GM06990 (cell line): ENCODE data around the gene USP50.
"Not testable (repeated sequence)": the region's sequence is repeated elsewhere in the genome, so short reads cannot be mapped to it uniquely, and the experiment has no call there.

Experiments used
- DNase-seq: peaks from one replicate; pipeline ENCODE4 v3.0.0-alpha.2; 2011; ENCODE audit not compliant: insufficient read length; ENCODE audit errors: extremely low read depth
- H3K27me3 ChIP-seq: replicated peaks from 2 replicates; pipeline ENCODE4 v1.6.0; 2011; ENCODE audit warnings: low read length; ENCODE audit not compliant: control insufficient read depth, insufficient read depth
- H3K36me3 ChIP-seq: 2 replicates; pipeline ENCODE4 v1.5.1; 2011; ENCODE audit warnings: low read length; ENCODE audit not compliant: control insufficient read depth, insufficient read depth
- H3K4me3 ChIP-seq: replicated peaks from 2 replicates; pipeline ENCODE4 v1.5.1; 2011; ENCODE audit warnings: low read depth, mild to moderate bottlenecking, control low read depth, low read length
- TF ChIP-seq, protein P1 (sequence below): IDR thresholded peaks from 2 replicates; pipeline ENCODE4 v1.5.1; 2011; ENCODE audit warnings: low read length, control low read depth, mild to moderate bottlenecking, inconsistent platforms; ENCODE audit not compliant: insufficient read depth, poor library complexity, severe bottlenecking

The USP50 gene

DNA sequence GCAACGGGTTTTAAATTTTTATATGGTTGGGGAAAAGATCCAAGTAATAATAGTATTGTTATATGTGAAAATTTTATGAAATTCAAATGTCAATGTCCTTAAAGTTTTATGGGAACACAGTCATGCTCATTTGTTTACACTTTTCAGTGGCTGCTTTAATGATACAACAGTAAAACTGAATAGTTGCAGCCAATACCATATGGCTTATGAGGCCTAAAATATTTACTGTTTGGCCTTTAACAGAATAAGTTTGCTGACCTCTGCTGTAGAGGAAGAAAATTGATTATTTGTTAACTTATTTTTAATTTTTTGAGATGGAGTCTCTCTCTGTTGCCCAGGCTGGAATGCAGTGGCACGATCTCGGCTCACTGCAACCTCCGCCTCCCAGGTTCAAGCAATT is 44.7 kb downstream of the USP50 start:
- Histone ChIP-seq H3K4me3 (no peak overlapping the region), H3K27me3 (no peaks in the 10 kb centered on the region), H3K36me3 (peaks cover 4% of the 10 kb centered on the region)
- TF ChIP-seq, protein P1, sequence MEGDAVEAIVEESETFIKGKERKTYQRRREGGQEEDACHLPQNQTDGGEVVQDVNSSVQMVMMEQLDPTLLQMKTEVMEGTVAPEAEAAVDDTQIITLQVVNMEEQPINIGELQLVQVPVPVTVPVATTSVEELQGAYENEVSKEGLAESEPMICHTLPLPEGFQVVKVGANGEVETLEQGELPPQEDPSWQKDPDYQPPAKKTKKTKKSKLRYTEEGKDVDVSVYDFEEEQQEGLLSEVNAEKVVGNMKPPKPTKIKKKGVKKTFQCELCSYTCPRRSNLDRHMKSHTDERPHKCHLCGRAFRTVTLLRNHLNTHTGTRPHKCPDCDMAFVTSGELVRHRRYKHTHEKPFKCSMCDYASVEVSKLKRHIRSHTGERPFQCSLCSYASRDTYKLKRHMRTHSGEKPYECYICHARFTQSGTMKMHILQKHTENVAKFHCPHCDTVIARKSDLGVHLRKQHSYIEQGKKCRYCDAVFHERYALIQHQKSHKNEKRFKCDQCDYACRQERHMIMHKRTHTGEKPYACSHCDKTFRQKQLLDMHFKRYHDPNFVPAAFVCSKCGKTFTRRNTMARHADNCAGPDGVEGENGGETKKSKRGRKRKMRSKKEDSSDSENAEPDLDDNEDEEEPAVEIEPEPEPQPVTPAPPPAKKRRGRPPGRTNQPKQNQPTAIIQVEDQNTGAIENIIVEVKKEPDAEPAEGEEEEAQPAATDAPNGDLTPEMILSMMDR, result no peak
- no peak for DNase-seq

DNA sequence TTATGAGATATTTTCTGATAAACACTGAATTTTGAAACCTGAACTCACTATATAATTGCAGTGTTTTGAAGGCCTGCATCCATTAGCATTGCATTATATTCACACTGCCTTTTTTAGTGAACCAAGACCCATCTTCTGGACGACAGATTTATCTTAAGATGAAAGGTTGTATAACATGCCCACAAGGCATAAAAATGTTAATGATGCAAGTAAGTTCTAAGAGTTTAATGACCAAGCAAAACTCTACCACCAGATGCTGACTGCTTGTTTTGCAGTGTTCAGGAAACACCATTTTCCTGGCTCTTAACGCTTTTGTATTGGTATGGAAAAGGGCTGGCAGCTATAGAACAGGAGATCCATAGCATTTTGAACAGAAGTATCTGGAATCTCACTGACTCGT is 46.1 kb downstream of the USP50 start:
- Histone ChIP-seq H3K36me3 (peaks cover 6% of the 10 kb centered on the region), H3K27me3 (no peaks in the 10 kb centered on the region), H3K4me3 (no peak overlapping the region)
- no peak for DNase-seq
- TF ChIP-seq, protein P1, result no peak

DNA sequence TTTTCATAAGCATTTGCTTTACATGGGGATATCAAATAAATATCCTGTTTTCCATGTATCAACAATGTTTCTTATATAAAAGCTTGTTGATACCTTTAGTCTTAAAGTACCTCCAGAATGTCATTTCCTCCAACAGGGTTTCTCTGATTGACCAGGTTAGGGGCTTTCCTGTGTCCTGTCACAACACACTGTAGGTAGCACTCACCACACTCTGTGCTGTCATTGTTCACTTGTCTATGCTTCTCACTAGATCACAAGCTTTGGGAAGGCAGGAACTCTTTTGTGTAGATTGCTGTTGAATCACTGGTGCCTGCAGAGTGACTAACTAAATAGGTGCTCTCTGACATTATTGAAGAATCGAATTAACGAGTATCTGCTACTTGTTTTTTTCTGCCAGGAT is 49.8 kb downstream of the USP50 start:
- no peak for DNase-seq
- no peaks in the 10 kb centered on the region for H3K27me3 ChIP-seq
- no peak overlapping the region for H3K4me3 ChIP-seq
- TF ChIP-seq, protein P1, result no peak
- peaks cover 15% of the 10 kb centered on the region for H3K36me3 ChIP-seq

DNA sequence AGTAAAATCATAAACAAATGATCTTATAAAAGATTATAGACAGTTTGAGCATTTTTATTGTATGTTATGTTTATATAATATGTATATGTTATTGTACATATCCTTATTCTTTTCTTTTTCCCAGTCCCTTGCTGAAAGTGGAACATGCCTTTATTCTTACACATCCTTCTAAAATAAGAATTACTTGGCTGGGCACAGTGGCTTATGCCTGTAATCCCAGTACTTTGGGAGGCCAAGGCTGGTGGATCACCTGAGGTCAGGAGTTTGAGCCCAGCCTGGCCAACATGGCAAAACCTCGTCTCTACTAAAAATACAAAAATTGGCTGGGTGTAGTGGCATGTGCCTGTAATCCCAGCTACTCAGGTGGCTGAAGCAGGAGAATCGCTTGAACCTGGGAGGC is 51.9 kb downstream of the USP50 start:
- DNase-seq, H3K4me3 ChIP-seq, H3K27me3 ChIP-seq: not testable (repeated sequence)
- H3K36me3 ChIP-seq, result peaks cover 14% of the 10 kb centered on the region

DNA sequence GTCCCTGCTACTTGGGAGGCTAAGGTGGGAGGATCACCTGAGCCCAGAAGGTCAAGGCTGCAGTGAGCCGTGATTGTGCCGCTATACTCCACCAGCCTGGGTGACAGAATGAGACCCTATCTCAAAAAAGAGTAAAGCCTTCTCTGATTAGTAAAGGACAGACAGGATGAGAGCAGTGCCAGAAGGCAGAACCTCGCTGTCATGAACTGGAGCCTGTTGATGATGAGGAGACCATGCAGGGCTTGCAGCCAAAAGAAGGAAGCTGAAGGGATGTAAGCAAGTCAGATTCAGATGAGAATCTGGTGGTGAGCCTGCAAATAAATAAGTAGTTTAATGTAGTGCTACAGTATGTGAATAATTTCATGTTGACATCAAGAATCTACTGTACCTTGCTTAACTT is 52.8 kb downstream of the USP50 start:
- Histone ChIP-seq H3K36me3 (peaks cover 12% of the 10 kb centered on the region), H3K27me3 (no peaks in the 10 kb centered on the region), H3K4me3 (no peak overlapping the region)
- TF ChIP-seq, protein P1, result no peak
- DNase-seq, result no peak

DNA sequence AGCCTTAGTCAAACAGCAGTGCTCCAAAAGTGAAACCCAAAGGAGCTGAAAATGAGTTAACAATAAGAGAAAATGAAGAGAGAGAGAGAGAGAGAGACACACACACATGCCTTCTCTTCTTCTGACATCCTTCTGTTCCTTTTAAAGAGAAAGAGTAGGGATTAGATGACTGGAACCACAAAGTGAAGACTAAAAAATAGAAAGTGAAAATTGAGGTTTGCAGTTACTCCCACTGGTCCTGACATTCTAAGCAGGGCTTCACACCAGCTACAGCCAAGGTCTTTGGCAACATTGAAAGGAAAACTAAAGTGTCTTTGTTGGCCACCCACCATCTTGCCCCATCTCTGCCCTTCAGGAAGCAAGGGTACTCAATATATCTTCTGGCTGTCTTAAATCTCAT is 59.2 kb downstream of the USP50 start:
- Histone ChIP-seq H3K4me3 (no peak overlapping the region), H3K36me3 (peaks cover 5% of the 10 kb centered on the region), H3K27me3 (no peaks in the 10 kb centered on the region)
- TF ChIP-seq, protein P1, result no peak
- DNase-seq, result no peak
